ENCODE measurements around the gene C19orf73. TPM values are rescaled to one million over a fixed set of nuclear protein-coding genes. Genes with fewer than 3 reads are reported as not detected.

C19orf73 gene
- polyA plus RNA-seq, 3 donors, result 0.60 to 0.76 (median 0.66) TPM

GRCh38 chr19:49153167-49153809 is 34.3 kb upstream of the C19orf73 start:
- WGBS (ENCODE audit: insufficient coverage), result 65% methylated on average over 4 of the region's 10 CpGs
- no peak overlapping the region for H2AFZ ChIP-seq (ENCODE audit: insufficient read depth, low read depth, low read length, poor library complexity, severe bottlenecking)
- peaks cover 39 to 64% of the 10 kb centered on the region in 2 donors for H3K4me1 ChIP-seq (ENCODE audit: control insufficient read depth in 1 of 2, insufficient read depth in 2 of 2, low read length in 2 of 2)
- H3K9me3 Mint-ChIP-seq, result peaks cover 14 to 36% (median 28%) of the 10 kb centered on the region in 7 donors
- no peak overlapping the region for H3K4me2 ChIP-seq (replicated peaks; ENCODE audit: extremely low read depth, low read length, poor library complexity, severe bottlenecking)
- no peaks in the 10 kb centered on the region for H3K36me3 ChIP-seq (replicated peaks in 1 of 2; ENCODE audit: control insufficient read depth in 1 of 2, insufficient read depth in 2 of 2, low read length in 2 of 2)
- peaks cover 65 to 95% (median 86%) of the 10 kb centered on the region in 3 donors for H3K27me3 Mint-ChIP-seq (ENCODE audit: low read depth in 3 of 3)
- peaks cover 18 to 71% of the 10 kb centered on the region in 2 donors for H3K27me3 ChIP-seq (ENCODE audit: control insufficient read depth in 2 of 2, insufficient read depth in 2 of 2, low read length in 2 of 2)
- H3K4me1 Mint-ChIP-seq, result peaks cover 52% of the 10 kb centered on the region
- no peak for DNase-seq
- no peaks in the 10 kb centered on the region for H3K79me2 ChIP-seq (ENCODE audit: insufficient read depth, low read length)
- no peak overlapping the region for H3K9ac ChIP-seq (ENCODE audit: insufficient read depth, low read length, poor library complexity, severe bottlenecking)
- H3K36me3 Mint-ChIP-seq, result peaks cover 3% of the 10 kb centered on the region in 2 donors
- no peak overlapping the region for H3K4me3 ChIP-seq (replicated peaks in 1 of 3; ENCODE audit: low read depth in 2 of 3, low read length in 3 of 3)
- peak overlapping the region in 1 of 2 donors; percentile 36 for H3K4me3 Mint-ChIP-seq
- H3K27ac ChIP-seq (ENCODE audit: low read depth in 1 of 2, low read length in 2 of 2), result no peak overlapping the region
- intact Hi-C loops (cut with micrococcal nuclease), result loop anchor here in 1 of 2 donors (5.0 kb wide), 1 partner anchor 54 kb away; no protein-coding TSS in a partner anchor
- no peak for TF ChIP-seq CTCF (IDR thresholded peaks at IDR 0.05)
- peaks cover 22 to 26% of the 10 kb centered on the region in 2 donors for H3K9me3 ChIP-seq (replicated peaks in 1 of 2; ENCODE audit: control insufficient read depth in 1 of 2, insufficient read depth in 1 of 2, low read length in 2 of 2)
- no peaks in the 10 kb centered on the region for H4K20me1 ChIP-seq (ENCODE audit: insufficient read depth, low read length)
- H3K27ac Mint-ChIP-seq, result no peak overlapping the region

- Histone ChIP-seq H3K79me2 (ENCODE audit: insufficient read depth, low read length) (no peaks in the 10 kb centered on the region), H3K9ac (ENCODE audit: insufficient read depth, low read length, poor library complexity, severe bottlenecking) (no peak overlapping the region), H3K36me3 (replicated peaks in 1 of 2; ENCODE audit: control insufficient read depth in 1 of 2, insufficient read depth in 2 of 2, low read length in 2 of 2) (no peaks in the 10 kb centered on the region), H3K4me2 (replicated peaks; ENCODE audit: extremely low read depth, low read length, poor library complexity, severe bottlenecking) (peak overlapping the region; percentile 29), H2AFZ (ENCODE audit: insufficient read depth, low read depth, low read length, poor library complexity, severe bottlenecking) (no peak overlapping the region), H3K4me3 (replicated peaks in 1 of 3; ENCODE audit: low read depth in 2 of 3, low read length in 3 of 3) (peak overlapping the region in 1 of 3 experiments; percentile 9), H3K9me3 (replicated peaks in 1 of 2; ENCODE audit: control insufficient read depth in 1 of 2, insufficient read depth in 1 of 2, low read length in 2 of 2) (peaks cover 22 to 30% of the 10 kb centered on the region in 2 donors), H3K27ac (ENCODE audit: low read depth in 1 of 2, low read length in 2 of 2) (no peak overlapping the region), H3K27me3 (ENCODE audit: control insufficient read depth in 2 of 2, insufficient read depth in 2 of 2, low read length in 2 of 2) (peaks cover 13 to 69% of the 10 kb centered on the region in 2 donors), H3K4me1 (ENCODE audit: control insufficient read depth in 1 of 2, insufficient read depth in 2 of 2, low read length in 2 of 2) (peaks cover 34 to 54% of the 10 kb centered on the region in 2 donors), H4K20me1 (ENCODE audit: insufficient read depth, low read length) (no peaks in the 10 kb centered on the region)
- no peak for TF ChIP-seq CTCF (IDR thresholded peaks at IDR 0.05)
- 15% methylated on average over 8 of the region's 10 CpGs for WGBS (ENCODE audit: insufficient coverage)
- H3K27ac Mint-ChIP-seq, result no peak overlapping the region
- peaks cover 3 to 4% of the 10 kb centered on the region in 2 donors for H3K36me3 Mint-ChIP-seq
- peaks cover 44% of the 10 kb centered on the region for H3K4me1 Mint-ChIP-seq
- intact Hi-C loops (cut with micrococcal nuclease), result loop anchor here in 1 of 2 donors (5.0 kb wide), 1 partner anchor 55 kb away; no protein-coding TSS in a partner anchor
- DNase-seq, result no peak
- H3K4me3 Mint-ChIP-seq, result peak overlapping the region in 1 of 2 donors; percentile 72
- peaks cover 14 to 39% (median 28%) of the 10 kb centered on the region in 7 donors for H3K9me3 Mint-ChIP-seq
- peaks cover 69 to 92% (median 83%) of the 10 kb centered on the region in 3 donors for H3K27me3 Mint-ChIP-seq (ENCODE audit: low read depth in 3 of 3)
Measured at GRCh38 chr19:49152119-49152550, 33.2 kb upstream of the C19orf73 start.

Data from CD14-positive monocyte (primary cell).